HepG2 (cell line): ENCODE measurements around the gene TAF12. TPM values are rescaled to one million over a fixed set of nuclear protein-coding genes. Genes with fewer than 3 reads are reported as not detected.
A peak's percentile ranks its signal among the peaks of the same experiment; 100 is the strongest.

ENCODE experiments used
- AHR ChIP-seq: IDR thresholded peaks from 2 replicates; pipeline ENCODE4 v1.6.1; 2018; ENCODE audit warnings: missing genetic modification reagents, missing compliant biosample characterization
- BCLAF1 ChIP-seq: fragments of 450-650 bp; IDR thresholded peaks from 2 replicates; pipeline ENCODE4 v1.6.1; 2017; ENCODE audit warnings: mild to moderate bottlenecking
- BRD4 ChIP-seq: sonication (generic); formaldehyde crosslinking; IDR thresholded peaks from 2 replicates; pipeline ENCODE4 v1.4.0; 2020; ENCODE audit warnings: missing genetic modification reagents
- DPF2 ChIP-seq: sonication (generic); formaldehyde crosslinking; IDR thresholded peaks from 2 replicates; pipeline ENCODE4 v1.4.0; 2020; ENCODE audit warnings: mild to moderate bottlenecking, low read depth, missing genetic modification reagents, borderline replicate concordance
- DZIP1 ChIP-seq: sonication (generic); formaldehyde crosslinking; IDR thresholded peaks from 2 replicates; pipeline ENCODE4 v1.5.0; 2020; ENCODE audit warnings: mild to moderate bottlenecking, missing genetic modification reagents
- E2F1 ChIP-seq: sonication (generic); formaldehyde crosslinking; IDR thresholded peaks from 2 replicates; pipeline ENCODE4 v1.5.0; 2020; ENCODE audit warnings: missing genetic modification reagents
- HNF1B ChIP-seq: sonication (generic); formaldehyde crosslinking; IDR thresholded peaks from 2 replicates; pipeline ENCODE4 v1.5.1; 2020; ENCODE audit warnings: mild to moderate bottlenecking, moderate library complexity, missing genetic modification reagents
- KAT8 ChIP-seq: IDR thresholded peaks from 2 replicates; pipeline ENCODE4 v1.6.1; 2016; ENCODE audit warnings: missing genetic modification reagents, missing compliant biosample characterization
- PHF20 ChIP-seq: sonication (generic); formaldehyde crosslinking; IDR thresholded peaks from 2 replicates; pipeline ENCODE4 v1.5.0; 2020; ENCODE audit warnings: mild to moderate bottlenecking, missing genetic modification reagents
- RELA ChIP-seq: sonication (generic); formaldehyde crosslinking; IDR thresholded peaks from 2 replicates; pipeline ENCODE4 v1.4.0; 2020; ENCODE audit warnings: missing genetic modification reagents
- SRF ChIP-seq: IDR thresholded peaks from 2 replicates; pipeline ENCODE4 v1.6.1; 2011; ENCODE audit warnings: mild to moderate bottlenecking, low read depth, low read length, moderate library complexity
- SUZ12 ChIP-seq: fragments of 150-350 bp; IDR thresholded peaks from 2 replicates; pipeline ENCODE4 v1.6.1; 2014; ENCODE audit warnings: low read depth, low read length
- ZNF10 ChIP-seq: sonication (generic); formaldehyde crosslinking; IDR thresholded peaks from 2 replicates; pipeline ENCODE4 v1.4.0; 2020; ENCODE audit warnings: mild to moderate bottlenecking, low read depth, missing genetic modification reagents, borderline replicate concordance
- ZNF121 ChIP-seq: sonication (generic); formaldehyde crosslinking; IDR thresholded peaks from 2 replicates; pipeline ENCODE4 v1.5.0; 2020; ENCODE audit warnings: mild to moderate bottlenecking, missing genetic modification reagents
- ZNF292 ChIP-seq: sonication (generic); formaldehyde crosslinking; IDR thresholded peaks from 2 replicates; pipeline ENCODE4 v1.8.1; 2022; ENCODE audit warnings: mild to moderate bottlenecking, low read depth, missing genetic modification reagents, borderline replicate concordance
- ZNF362 ChIP-seq: sonication (generic); formaldehyde crosslinking; IDR thresholded peaks from 2 replicates; pipeline ENCODE4 v1.4.0; 2020; ENCODE audit warnings: missing genetic modification reagents, mild to moderate bottlenecking, borderline replicate concordance
- ZNF597 ChIP-seq: sonication (generic); formaldehyde crosslinking; IDR thresholded peaks from 2 replicates; pipeline ENCODE4 v1.5.0; 2020; ENCODE audit warnings: missing genetic modification reagents
- ZNF749 ChIP-seq: sonication (generic); formaldehyde crosslinking; IDR thresholded peaks from 2 replicates; pipeline ENCODE4 v1.8.0; 2022; ENCODE audit warnings: mild to moderate bottlenecking, missing genetic modification reagents, moderate library complexity, borderline replicate concordance
- polyA plus RNA-seq, 8 experiments: library from polyadenylated mRNA; depleted of rRNA in 3 of 8; stranded (reverse) in 7 of 8; unstranded in 1 of 8; fragments of >200 nt; fragmentation: Illumina TruSeq in 4 of 8; extraction: Trizol in 4 of 8; gene quantifications; 2 replicates each; pipeline versions ENCODE4 v1.2.1 to v1.2.3, GENCODE V29; 2011 to 2016; ENCODE audit warnings: low read depth in 4 of 8, missing spikeins in 1 of 8, mixed read lengths in 1 of 8; ENCODE audit not compliant: insufficient read depth in 1 of 8
- total RNA-seq, 5 experiments: library from RNA; depleted of rRNA; stranded (reverse); fragments of >200 nt; fragmentation: Illumina TruSeq; extraction: Trizol; gene quantifications; 2 replicates each; pipeline ENCODE4 v1.2.3, GENCODE V29; 2016; ENCODE audit warnings: low read depth in 1 of 5

TAF12 gene
- total and polyA plus RNA-seq, 2 of the 13 experiments (the other 11 are each of a cell fraction or from before 2014, with no cell fraction given), result 16.3 to 17.1 TPM

GRCh38 chr1:28648474-28649198 is 5.8 kb upstream of the TAF12 start, which contains the start of gene RNU11 (continued):
- TF ChIP-seq DZIP1 (CRISPR knock-in tag), result no peak
- TF ChIP-seq HNF1B (CRISPR knock-in tag), result no peak; the same call in 1 of the 2 replicates
- TF ChIP-seq BRD4, result no peak
- TF ChIP-seq AHR (CRISPR knock-in tag), result peak; percentile 75; the same call in 1 of the 2 replicates
- TF ChIP-seq PHF20 (CRISPR knock-in tag), result no peak; the same call in none of the 2 replicates
- peak; percentile 45; the same call in 1 of the 2 replicates for TF ChIP-seq DPF2 (CRISPR knock-in tag)
- no peak for TF ChIP-seq SUZ12
- TF ChIP-seq ZNF749 (CRISPR knock-in tag), result peak; percentile 65; the same call in 1 of the 2 replicates
- no peak for TF ChIP-seq BCLAF1
- peak; percentile 35; the same call in 1 of the 2 replicates for TF ChIP-seq ZNF121 (CRISPR knock-in tag)
- TF ChIP-seq ZNF597 (CRISPR knock-in tag), result no peak
- TF ChIP-seq RELA (CRISPR knock-in tag), result no peak
- peak; percentile 93 for TF ChIP-seq ZNF362 (CRISPR knock-in tag)
- no peak for TF ChIP-seq E2F1 (CRISPR knock-in tag)
- TF ChIP-seq ZNF292 (CRISPR knock-in tag), result no peak
- TF ChIP-seq ZNF10 (CRISPR knock-in tag), result 0 out of 2 replicates have a peak, but pooled peaks have one; percentile 38
- peak; percentile 79 for TF ChIP-seq KAT8
- TF ChIP-seq SRF, result peak; percentile 56
